AML-193 (cell line): ENCODE results near the gene KCNIP4.
"Not testable (repeated sequence)": the region's sequence is repeated elsewhere in the genome, so short reads cannot be mapped to it uniquely, and the experiment has no call there.

ENCODE experiments used
- DNase-seq, 2 experiments: peaks; one replicate each; lab custom pipeline; 2025; lab: John Stamatoyannopoulos, UW

KCNIP4 gene

GRCh38 chr4:21366312-21366711, 582.3 kb downstream of the KCNIP4 start:
- no peak for DNase-seq

DNA sequence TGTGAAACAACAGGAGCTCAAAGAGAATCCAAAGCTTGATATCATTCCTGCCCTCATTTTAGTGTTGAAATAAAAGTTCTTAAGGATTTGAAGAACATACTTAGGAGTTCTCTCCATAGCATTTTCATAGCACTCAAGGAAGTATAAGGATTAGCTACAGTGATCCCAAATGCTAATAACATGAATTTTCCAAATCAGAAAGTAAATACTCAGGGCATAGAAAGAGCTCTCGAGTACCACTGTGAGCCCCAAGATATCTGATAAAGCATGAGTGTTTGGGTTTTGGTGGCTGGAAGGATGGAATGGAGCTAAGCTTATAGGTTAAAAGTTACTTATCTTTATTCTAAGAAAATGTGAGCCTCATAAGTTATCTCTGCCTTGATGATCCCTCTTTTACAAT, 584.9 kb downstream of the KCNIP4 start:
- no peak for DNase-seq

GRCh38 chr4:21352354-21352753, 596.2 kb downstream of the KCNIP4 start:
- not testable (repeated sequence) for DNase-seq

DNA sequence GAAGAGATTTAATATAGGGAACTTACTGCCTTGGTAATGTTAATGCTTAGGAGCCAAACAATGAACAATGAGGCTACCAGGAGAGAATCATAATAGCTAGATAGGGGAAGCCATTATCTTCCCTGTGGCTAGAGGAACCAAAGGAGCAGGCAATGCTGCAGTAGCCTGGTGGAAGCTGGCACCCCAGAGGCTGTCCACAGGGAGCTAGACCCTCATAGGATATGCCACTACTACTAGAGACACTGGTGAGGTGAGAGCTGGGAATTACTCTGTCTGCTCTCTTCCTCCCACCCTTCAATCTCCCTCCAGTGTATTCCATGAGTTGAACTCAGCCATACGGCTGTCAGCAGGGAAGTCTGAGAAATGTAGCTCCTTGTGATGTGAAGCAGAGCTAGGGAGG, 601.4 kb downstream of the KCNIP4 start:
- no peak for DNase-seq

GRCh38 chr4:21327976-21328700, 620.4 kb downstream of the KCNIP4 start:
- DNase-seq, result no peak

DNA sequence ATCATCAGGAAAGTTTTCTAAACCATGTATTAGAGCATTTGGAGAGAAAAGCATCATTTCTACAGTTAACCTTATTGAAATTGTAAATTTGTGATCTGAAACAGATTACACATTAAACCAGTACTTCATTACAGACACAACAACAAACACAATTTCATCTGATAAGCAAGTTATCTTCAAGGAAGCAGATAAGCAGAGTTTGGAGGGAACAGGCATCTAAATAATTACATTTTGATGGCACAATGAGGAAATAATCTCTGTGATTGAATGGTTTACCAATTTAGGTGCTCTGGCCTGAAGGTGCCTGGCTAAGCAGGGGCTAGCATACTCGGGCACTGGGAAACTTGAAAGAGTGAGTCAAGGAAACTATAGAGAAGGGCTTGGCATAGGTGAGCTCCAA, 628.5 kb downstream of the KCNIP4 start:
- no peak for DNase-seq

DNA sequence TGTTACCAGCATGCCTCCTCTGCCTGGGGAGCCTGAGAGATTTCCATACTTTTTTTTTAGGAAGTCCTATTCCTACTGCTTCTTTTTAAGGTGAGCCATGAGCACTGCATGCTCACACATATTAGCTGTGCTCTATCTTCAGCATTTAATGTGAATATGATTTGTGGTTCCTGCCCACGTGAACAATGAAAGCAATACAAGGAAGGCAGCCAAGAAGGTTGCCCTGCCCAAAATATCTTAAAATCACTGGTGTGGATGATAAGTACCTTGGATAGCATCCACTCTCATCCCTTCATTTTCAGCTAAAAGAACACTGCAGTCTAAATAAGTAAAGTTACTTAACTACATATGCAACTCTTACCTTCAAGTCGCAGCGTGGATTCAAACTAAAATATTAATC, 640.9 kb downstream of the KCNIP4 start:
- DNase-seq, result no peak

DNA sequence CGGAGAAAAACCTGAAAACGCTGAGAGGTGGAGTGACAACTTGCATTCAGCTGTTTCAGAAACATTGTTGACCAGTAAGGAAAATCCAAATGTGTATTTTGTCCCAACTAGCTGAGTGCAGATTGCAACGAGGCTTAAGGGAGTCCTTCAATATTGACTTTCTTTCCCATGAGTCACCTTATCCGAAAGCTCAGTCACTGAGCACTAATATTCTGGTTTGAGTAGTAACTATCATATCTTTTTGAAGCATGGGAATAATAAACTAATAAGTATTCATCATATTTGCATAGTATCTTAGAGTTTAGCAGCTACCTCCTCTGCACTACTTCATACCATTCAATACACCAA, 644.1 kb downstream of the KCNIP4 start:
- no peak for DNase-seq

GRCh38 chr4:21290562-21290961, 658.0 kb downstream of the KCNIP4 start:
- DNase-seq, result no peak

DNA sequence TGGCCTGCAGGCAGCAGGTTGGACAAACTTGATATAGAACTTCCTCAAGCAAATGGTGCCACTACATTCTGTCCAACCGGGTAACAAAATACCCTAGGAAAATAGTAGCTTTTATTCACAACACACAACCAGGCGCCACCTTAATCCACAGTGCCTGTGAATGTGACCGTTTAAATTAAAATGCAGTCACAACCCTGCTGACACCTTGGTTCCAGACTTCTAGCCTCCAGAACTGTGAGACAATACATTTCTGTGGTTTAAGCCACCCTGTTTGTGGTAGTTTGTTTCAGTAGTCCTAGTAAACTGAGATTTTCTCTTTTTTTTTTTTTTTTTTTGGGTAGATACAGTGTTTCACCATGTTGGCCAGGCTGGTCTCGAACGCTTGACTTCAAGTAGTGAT, 672.5 kb downstream of the KCNIP4 start:
- DNase-seq, result no peak

- DNase-seq, result no peak
Observed at GRCh38 chr4:21271439-21272052, 677.0 kb downstream of the KCNIP4 start.

- no peak for DNase-seq
Observed at GRCh38 chr4:21248331-21248730, 700.2 kb downstream of the KCNIP4 start.

DNA sequence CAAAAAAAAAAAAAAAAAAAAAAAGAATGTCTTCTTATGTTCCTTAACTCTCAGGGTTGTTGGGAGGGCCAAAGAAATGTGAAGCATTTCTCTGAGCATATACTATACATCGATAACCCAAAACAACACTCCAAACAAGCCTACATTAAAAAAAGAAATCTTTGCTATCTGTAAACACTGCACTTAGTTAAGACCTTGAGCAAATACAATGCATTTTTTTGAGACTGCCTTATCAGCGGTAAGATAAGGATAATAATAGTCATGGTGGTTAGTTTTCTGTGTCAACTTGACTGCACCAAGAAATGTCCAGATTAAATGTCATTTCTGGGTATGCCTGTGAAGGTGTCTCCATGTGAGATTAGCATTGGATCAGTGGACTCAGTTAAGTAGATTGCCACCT, 706.4 kb downstream of the KCNIP4 start:
- DNase-seq, result no peak

DNA sequence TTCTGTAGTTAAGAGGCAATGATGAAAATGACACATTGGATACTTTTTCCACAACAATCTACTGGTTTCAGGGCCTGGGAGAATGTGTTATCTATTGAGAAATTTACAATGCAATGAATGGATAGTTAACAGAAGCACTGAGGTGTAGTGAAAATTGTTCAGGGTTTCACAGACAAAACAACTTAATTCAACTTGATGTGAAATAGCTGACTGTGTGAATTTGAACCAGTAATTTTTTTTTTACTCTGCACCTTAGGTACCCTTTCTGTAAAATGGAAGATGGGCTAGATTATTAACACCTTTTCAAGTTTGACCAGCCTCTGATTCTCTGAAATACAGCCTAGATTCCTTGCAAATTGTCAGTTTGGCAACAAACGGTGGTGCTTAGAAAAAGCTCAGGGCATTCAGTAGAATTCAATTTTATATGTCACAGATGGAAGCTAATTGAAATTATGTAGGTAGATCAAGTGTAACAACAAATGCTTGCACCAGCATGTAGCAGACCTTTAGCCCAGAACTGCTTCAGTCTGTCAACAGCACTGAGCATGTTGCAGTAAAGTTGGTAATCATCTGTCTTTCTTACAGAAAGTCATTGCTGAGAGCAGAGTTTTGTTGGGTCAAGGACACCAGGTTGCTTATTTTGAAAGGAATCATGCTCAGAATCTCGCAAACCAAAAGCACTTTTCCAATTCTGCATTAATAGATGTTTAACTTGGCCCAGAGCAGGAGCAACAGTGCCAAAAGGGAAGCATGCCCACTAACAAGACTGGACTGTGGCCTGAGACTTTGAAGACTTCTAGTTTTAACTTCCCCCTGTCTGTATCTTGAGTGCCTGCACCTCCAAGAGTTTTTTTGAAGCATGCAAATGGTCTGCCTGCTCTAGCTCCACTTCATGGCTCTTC, 721.7 kb downstream of the KCNIP4 start:
- no peak for DNase-seq

DNA sequence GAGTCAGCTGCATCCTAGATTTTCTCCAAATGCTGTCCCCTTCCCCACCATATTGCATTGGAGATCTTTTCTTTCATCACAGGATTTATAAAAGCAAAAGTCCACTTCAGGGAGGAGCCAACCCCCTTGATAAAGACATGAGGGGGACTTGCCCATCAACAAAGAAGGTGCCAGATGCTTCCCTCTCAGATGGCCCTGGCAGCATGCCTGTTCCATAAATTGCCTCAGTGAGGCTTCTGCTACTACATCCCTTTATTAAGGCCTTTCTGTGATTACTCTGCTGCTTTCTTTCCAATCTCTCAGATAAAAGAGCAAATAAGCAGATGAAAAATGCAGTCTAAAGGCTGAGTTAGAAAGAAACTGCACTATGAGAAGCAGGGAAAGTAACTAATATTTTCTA, 736.7 kb downstream of the KCNIP4 start:
- no peak for DNase-seq

- no peak for DNase-seq
Observed at GRCh38 chr4:21209860-21210259, 738.7 kb downstream of the KCNIP4 start.

DNA sequence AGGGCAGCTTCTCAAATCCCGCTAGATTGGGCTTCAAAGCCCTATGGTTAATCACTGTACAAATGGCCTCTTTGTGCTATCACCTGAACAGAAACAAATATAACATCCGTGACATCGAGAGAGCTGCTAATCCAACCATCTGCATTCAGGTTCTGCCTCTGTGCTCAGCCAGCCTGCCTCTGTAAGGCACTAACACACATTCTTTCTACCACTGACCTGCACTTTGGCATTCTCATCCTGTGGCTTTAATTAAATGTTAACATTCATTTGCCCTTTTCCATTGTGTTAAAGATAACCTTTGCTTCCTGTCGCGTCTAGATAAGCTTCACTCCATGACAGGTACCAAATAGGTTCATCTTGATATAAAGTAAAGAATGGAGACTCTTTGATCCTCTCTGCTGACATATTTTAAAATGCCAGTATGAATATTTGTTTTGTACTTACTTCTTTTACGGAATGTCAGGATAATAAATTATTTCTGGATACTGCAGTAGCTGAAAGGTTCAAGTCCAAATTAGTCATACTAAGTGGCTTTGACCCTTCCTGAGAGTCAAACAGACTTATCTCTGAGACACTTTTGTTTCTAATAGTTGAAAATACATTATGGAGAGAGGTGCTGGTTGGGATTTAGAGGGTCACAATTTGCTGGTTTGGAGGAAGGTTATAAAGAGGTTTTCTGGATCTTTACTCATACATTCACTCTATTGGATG, 742.6 kb downstream of the KCNIP4 start:
- DNase-seq, result no peak

DNA sequence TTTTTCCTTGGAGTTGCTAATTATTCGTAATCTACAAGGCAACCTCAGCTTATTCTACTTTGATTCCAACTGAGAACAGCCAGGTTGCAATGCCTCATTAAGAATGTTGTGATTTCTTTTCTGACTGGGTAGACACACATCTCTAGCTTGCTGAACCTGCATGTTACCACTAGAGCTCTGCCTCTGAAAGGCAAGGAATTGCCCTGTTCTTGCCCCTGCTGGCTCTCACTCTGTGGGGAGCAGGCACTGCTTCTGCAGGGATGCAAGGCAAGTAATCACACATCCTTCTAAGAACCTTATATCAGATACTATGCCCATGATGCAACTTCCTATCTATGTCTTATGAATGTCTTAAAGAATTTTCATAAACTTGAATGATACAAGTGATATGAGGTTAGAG, 745.2 kb downstream of the KCNIP4 start:
- no peak for DNase-seq

GRCh38 chr4:21202959-21203358, 745.6 kb downstream of the KCNIP4 start:
- DNase-seq, result no peak

DNA sequence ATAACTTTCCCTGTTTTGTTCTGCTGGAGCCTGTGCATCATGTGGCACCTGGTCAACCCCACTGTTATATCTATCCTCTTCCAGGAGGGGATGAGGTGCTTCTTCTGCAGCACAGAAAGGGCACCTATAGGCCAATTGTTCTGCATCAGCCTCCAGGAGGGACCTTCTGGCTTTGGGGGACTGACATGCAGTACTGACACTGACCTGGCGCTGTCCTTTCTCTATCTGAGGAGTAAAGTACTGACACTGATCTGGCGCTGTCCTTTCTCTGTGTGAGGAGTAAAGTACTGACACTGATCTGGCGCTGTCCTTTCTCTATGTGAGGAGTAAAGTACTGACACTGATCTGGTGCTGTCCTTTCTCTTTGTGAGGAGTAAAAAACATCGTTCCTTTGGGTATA, 749.9 kb downstream of the KCNIP4 start:
- DNase-seq, result no peak

- no peak for DNase-seq
Observed at GRCh38 chr4:21195682-21196081, 752.9 kb downstream of the KCNIP4 start.

GRCh38 chr4:21192367-21192766, 756.2 kb downstream of the KCNIP4 start:
- no peak for DNase-seq
